ENCODE measurements around the gene ZNF692.
A peak's percentile ranks its signal among the peaks of the same experiment; 100 is the strongest.
"Not testable (repeated sequence)": the region's sequence is repeated elsewhere in the genome, so short reads cannot be mapped to it uniquely, and the experiment has no call there.

ZNF692 gene, protein sequence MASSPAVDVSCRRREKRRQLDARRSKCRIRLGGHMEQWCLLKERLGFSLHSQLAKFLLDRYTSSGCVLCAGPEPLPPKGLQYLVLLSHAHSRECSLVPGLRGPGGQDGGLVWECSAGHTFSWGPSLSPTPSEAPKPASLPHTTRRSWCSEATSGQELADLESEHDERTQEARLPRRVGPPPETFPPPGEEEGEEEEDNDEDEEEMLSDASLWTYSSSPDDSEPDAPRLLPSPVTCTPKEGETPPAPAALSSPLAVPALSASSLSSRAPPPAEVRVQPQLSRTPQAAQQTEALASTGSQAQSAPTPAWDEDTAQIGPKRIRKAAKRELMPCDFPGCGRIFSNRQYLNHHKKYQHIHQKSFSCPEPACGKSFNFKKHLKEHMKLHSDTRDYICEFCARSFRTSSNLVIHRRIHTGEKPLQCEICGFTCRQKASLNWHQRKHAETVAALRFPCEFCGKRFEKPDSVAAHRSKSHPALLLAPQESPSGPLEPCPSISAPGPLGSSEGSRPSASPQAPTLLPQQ

DNA sequence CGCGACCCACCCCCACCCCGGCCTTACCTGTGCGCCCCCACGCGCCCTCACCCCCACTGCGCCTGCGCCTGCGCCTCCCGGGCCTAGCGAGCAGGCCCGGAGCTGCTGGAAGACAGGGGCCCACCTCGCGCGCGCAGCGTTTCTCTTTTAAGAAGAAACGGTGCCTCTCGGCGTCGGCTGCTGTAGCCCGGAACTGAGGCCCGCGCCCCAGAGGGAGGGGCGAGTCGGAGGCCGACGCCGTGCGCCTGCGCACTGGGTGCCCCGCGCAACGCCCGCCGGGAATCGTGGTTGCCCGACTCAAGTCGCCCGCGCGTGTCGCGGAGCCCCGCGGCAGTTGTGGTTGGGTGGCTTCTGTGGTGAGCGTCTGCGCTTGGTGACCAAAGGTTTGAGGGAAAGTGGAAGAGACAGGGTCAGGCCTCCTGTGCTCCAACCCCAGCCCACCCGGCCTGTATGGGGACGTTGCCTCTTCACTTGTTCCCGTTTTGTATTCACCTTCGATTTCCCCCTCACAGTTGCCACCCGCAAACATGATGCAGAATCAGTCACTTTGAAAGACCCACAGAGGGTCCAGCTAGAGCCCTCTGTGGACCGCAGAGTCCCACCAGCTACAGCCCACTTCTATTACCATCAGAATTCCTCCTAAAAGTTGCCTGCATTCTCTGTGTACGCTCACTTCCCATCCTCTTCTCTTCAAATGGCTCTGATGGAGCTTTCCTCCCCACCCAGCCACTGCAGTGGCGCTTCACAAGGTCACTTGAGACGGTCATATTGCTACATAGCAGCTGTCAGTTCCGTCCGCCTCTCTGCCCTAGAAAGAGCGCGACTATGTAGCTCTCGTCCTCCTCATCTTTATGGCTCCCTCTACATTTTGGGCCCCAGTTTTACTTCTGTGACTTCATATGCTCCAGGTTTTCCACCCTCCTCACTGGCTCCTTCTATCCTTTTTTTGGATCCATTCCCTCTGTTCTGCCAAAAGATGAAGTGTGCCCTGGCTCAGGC lies at the start of gene ZNF692:
Gene ZNF692 (minus strand): TSS at position 195 of the 999 bp plus-strand sequence. CDS start 776 bp downstream, outside the sequence.
- DNase-seq (ENCODE audit: low read depth), result peak; percentile 97

GRCh38 chr1:248906753-248907661 lies 48.1 kb upstream of the ZNF692 start:
- peak; percentile 34 for DNase-seq (ENCODE audit: low read depth)

GRCh38 chr1:248906009-248906752 lies 47.3 kb upstream of the ZNF692 start, which contains the start of gene PGBD2:
TSS of gene PGBD2 (plus strand) at chr1:248906235. CDS start at chr1:248913863, 7,628 bp downstream.
- DNase-seq (ENCODE audit: low read depth), result peak; percentile 89

GRCh38 chr1:248905662-248906008 lies 46.8 kb upstream of the ZNF692 start:
- DNase-seq (ENCODE audit: low read depth), result no peak

DNA sequence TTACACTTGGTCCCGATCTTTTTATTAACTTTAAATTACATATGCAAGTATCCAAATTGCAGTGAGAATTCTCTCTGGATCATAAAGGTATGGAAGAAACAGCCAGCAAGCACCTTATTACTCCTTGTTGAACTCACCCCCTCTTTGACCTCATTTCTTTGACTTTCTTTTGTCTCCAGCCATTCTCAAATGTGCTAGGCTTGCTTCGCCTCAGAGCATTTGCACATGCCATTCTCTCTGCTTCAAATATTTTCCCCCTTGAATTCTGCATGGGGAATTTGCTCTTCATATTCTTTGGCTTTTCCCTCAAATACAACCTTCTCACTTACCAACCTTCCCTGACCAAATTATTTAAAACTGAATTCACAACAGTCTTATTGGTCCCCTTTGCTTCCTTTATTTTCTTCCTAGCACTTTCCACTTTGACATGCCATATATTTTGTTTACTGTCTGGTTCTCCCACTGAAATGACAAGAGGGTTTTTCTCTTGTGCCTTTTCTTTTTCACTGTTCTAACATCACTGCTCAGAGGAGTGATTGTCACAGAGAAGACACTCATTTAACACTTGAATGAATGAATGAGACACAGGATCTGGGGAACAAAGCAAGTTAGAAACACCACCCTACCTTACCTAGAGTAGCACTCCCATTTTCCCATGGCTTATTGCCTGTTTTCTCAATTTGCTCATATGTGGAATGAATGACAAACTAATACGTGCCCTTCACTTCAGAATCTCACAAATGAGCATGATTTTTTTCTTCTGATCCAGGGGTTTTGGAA lies 45.7 kb upstream of the ZNF692 start:
- DNase-seq (ENCODE audit: low read depth), result no peak

GRCh38 chr1:248901578-248901977 lies 42.7 kb upstream of the ZNF692 start:
- DNase-seq (ENCODE audit: low read depth), result no peak

DNA sequence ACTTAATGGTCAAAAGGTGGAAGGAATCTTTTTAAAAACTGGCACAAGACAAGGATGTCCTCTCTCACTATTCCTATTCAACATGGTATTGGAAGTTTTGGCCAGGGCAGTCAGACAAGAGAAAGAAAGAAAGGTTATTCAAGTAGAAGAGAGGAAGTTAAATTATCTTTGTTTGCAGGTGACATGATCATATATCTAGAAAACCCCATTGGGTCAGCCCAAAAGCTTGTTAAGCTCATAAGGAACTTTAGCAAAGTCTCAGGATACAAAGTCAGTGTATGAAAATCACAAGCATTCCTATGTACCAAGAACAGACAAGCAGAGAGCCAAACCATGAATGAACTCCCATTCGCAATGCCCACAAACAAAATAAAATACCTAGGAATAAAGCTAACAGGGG lies 41.8 kb upstream of the ZNF692 start:
- DNase-seq (ENCODE audit: low read depth), result no peak

DNA sequence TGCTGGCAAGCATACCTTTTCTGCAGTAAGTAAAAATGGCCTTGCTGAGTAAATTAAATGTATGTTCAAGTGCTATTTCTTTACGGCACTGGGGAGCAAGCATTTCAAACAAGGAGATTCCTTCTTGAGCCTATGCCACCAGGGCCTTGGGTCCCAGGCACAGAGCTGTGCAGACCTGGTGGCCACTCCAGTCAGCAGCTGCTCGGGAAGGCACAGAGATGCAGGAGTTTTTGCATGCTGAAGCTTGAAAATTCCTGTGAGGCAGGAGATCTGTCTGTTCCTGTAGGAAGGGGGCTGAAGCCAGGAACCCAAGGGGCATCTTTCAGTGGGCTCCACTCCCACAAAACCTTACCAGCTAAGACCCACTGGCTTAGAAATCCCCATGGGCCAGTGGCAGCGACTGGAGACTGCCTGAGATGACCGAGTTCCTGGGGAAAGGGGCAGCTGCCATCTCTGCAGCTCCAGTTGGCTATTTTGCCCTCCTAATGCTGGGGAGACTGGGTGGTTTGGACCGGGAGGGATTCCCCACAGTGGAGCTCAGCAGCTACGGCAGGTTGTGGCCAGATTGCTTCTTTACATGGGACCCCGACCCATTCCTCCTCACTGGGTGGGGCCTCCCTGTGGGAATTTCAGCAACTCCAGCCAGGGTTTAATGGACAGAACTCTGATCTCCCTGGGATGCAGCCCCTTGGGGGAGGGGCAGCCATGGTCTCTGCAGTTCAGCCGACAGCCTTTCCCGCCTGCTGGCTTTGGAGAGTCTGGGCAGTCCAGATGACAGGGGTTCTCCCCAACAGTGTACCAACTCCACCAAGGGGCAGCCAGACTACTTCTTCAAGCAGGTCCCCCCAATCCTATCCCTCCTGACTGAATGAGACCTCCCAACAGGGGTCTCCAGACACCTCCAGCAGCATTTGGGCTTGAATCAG lies 38.8 kb upstream of the ZNF692 start:
- DNase-seq (ENCODE audit: low read depth), result no peak

- no peak for DNase-seq (ENCODE audit: low read depth)
Observed at GRCh38 chr1:248894837-248895236, 36.0 kb upstream of the ZNF692 start.

DNA sequence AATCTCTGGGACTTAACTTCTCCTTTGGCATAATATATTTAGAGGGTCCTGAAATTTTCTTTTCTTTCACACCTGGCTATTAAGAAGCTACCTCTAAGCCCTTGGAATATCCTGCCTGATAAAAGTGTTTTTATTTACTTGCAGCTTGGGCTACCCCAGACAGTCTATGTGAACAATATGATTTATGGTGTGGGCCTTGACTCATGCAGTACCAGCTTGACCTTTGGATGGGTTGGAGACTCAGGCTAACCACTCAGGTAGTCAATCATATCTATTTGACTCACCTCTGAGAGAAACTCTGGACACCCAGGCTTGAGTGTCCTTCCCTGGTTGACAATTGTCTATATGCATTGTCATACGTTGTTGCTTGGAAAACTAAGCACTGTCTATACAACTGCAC lies 33.7 kb upstream of the ZNF692 start:
- DNase-seq (ENCODE audit: low read depth), result no peak

- no peak for DNase-seq (ENCODE audit: low read depth)
Observed at GRCh38 chr1:248891758-248892157, 32.9 kb upstream of the ZNF692 start.

GRCh38 chr1:248890549-248891498 lies 31.9 kb upstream of the ZNF692 start:
- no peak for DNase-seq (ENCODE audit: low read depth)

DNA sequence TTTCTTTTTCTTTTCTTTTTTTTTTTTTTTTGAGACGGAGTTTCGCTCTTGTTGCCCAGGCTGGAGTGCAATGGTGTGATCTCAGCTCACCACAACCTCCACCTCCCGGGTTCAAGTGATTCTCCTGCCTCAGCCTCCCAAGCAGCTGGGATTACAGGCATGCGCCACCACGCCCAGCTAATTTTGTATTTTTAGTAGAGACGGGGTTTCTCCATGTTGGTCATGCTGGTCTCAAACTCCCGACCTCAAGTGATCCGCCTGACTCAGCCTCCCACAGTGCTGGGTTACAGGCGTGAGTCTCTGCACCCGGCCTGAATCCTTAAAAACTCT lies 31.0 kb upstream of the ZNF692 start:
- not testable (repeated sequence) for DNase-seq (ENCODE audit: low read depth)

DNA sequence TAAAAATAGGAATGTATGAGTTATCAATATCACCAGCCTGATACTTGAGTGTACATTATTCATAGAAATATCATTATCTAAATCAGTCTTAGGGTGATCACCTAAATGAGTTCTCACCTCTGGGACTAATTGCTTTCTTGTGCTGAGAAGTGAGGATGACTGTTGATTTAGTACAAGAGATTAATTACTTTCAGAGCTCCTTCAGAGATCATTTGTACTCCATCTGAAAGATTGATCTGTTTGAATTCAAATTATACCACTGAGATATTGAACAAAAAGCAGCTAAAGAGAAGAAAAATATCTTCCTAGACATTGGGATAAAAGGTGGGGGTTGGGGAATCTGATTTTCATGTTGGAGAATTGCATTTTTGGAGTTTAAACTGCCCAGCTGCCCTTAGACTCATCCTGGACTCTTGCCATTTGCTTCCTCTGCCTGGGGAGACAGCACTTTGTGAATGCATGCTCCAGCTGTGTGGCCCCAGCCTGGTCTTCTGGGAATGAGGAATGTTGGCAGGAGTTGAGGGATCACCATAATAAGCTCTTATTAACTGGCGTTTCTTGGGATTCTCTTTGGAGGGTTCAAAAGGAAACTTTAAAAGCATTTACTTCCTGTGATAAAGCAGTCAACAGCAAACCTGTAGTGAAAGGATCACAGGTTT lies 27.5 kb upstream of the ZNF692 start:
- no peak for DNase-seq (ENCODE audit: low read depth)

DNA sequence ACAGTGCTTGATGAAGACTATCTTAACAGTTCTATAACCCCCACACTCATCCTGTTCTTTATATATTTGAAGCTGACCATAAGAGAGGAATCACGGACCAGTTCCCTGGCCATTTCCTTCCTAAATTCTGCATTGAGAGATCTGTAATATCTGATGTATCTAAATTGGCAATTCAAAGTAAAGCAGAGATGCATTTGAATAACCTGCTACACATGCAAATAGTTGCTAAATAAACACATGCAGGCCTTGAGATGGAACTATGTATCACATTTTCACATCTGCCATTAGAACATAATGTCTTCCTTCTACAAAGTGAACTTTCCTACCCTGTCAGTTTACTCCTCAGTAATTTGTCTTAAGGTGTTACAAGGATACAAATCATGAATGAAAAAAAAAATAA lies 26.8 kb upstream of the ZNF692 start:
- no peak for DNase-seq (ENCODE audit: low read depth)

- no peak for DNase-seq (ENCODE audit: low read depth)
Observed at GRCh38 chr1:248884632-248885295, 25.9 kb upstream of the ZNF692 start.

DNA sequence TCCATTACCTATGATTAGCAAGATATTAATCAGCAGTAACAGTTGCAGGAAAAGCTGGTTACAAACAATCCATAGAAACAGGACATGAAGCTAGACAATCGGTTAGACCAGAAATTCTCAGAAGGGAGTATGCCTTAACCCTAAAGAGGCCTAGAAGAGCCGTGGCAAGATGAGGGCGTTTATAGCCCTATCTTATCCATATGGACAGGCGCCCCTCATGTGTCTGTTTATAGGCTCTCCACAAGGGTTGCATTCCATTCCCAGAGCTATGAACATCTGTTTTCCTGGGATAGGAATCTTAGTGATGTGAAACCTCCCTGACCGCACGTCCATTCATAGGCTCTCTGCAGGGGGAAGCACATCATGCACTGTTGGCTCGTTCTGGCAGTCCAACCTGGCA lies 23.5 kb upstream of the ZNF692 start:
- not testable (repeated sequence) for DNase-seq (ENCODE audit: low read depth)

Measured in iris pigment epithelial cell (primary cell).